NCI-H1436 treated with DMSO at 0.1 percent for 48 hours (cell line): ENCODE measurements around the gene ANGPTL8.

Experiments used
- DNase-seq: peaks from one replicate; lab custom pipeline; 2025; lab: John Stamatoyannopoulos, UW

Gene ANGPTL8

DNA sequence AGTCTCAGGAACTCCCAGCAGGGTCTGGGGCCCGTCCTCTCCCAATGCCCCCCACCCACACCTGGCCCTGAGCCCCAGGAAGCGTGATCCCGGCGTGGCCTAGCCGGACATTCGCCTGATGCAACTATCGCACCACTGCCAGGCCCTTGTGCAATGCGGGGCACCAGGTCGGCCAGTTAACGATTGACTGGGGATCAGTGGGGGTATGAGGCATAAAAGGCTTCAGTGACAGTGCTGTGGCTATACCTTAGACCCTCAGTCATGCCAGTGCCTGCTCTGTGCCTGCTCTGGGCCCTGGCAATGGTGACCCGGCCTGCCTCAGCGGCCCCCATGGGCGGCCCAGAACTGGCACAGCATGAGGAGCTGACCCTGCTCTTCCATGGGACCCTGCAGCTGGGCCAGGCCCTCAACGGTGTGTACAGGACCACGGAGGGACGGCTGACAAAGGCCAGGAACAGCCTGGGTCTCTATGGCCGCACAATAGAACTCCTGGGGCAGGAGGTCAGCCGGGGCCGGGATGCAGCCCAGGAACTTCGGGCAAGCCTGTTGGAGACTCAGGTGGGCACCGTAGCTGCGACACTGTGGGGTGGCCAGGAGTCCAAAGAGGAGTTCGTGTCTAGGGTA lies at the start of gene ANGPTL8:
Gene ANGPTL8 (plus strand): TSS at position 243 of the 624 bp plus-strand sequence. CDS start 19 bp downstream, at position 262.
- DNase-seq, result no peak

DNA sequence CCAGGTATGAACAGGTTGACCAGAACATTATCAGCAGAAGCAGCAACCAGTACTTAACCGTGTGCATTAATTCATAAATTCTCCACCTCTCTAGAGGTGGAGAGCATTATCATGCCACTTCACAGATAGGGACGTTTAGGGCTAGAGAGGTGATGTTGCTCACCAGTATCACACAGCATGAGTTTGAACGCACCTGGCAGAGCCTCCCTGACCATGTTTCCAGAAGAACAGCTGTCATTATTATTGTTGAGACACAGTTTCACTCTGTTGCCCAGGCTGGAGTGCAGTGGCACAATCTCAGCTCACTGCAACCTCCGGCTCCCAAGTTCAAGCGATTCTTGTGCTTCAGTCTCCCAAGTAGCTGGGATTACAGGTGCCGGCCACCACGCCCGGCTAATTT lies 48.9 kb upstream of the ANGPTL8 start:
- no peak for DNase-seq

DNA sequence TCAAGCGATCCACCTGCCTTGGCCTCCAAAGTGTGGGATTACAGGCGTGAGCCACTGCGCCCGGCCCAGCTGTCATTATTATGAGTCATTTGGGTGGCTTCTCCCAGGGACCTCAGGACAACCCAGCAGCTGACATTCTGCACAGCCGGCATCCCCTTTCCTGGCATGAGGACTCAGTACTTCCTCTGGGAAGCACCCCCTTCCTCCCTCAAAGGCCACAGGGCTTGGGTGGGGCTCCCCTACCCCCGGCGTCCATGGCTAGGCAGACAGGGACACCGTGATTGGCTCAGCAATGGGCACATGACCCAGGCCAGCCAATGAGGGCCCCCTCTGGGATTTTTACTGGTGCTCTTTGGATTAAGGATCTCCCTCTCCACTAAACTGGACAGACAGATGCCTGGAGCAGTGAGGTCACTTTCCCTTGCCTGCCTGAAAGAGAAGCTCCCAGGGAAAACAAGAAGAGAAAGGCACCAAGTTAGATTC lies 48.1 kb upstream of the ANGPTL8 start:
- DNase-seq, result no peak

DNA sequence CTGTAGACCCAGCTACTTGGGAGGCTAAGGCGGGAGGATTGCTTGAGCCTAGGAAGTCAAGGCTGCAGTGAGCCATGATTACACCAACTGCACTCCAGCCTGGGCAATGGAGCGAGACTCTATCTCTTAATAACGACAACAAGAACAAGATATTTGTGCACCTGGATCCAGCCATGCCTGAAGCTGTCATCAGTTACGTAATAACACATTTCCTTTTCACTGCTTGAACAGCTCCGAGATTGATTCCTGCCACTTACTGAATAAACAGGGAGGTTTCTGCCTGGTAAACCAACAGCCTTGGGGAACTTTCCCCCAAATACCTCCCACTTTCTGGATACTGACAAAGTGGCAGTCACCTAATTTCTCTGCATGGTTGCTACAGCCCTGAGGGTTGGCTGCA lies 47.5 kb upstream of the ANGPTL8 start:
- DNase-seq, result no peak

DNA sequence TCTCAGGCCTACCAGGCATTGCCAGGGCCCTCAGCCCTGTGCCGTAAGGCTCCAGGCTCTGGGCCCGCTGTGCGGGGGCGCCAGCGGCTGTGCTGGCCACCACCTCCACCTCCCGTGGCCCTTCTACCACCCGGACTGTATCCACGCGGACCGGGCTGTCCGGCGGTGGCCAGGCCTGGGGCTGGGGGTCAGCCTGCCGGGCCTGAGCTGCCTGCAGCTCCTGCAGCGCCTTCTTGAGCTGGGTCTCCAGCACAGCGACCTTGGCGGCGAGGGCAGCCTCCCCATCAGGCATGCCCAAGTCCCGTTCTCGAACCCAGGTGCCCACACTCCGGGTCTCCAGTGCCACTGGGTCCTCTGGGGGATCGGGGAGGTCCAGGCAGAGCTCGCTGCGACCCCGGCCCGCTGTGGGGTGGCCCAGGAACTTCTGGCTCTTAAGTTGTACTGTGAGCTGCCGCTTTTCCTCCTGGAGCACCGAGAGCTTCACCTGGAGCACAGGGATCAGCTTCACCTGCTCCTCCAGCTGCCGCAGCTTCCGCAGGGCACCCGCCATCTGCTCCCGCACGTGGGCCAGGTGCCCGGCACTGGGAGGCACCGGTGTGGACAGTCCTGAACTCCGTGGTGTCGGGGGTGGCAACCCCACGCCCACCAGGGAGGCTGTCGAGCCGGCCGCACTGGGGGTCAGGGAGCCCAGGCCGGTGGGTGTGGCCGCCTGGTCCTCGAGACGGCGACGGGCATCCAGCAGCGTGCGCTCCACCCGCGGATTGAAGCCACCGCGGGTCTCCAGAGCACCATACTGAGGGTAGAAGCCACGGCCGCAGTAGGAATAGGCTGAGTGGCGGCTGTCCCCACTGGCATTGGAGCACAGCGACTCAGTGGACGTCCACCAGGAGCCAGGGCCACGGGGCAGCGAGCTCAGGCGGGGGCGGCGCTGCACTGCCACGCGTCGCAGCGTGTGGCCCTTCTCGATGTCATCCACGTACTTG lies 46.2 kb upstream of the ANGPTL8 start:
- no peak for DNase-seq

- no peak for DNase-seq
These were observed 45.2 kb upstream of the ANGPTL8 start for GRCh38 chr19:11194173-11194572.

DNA sequence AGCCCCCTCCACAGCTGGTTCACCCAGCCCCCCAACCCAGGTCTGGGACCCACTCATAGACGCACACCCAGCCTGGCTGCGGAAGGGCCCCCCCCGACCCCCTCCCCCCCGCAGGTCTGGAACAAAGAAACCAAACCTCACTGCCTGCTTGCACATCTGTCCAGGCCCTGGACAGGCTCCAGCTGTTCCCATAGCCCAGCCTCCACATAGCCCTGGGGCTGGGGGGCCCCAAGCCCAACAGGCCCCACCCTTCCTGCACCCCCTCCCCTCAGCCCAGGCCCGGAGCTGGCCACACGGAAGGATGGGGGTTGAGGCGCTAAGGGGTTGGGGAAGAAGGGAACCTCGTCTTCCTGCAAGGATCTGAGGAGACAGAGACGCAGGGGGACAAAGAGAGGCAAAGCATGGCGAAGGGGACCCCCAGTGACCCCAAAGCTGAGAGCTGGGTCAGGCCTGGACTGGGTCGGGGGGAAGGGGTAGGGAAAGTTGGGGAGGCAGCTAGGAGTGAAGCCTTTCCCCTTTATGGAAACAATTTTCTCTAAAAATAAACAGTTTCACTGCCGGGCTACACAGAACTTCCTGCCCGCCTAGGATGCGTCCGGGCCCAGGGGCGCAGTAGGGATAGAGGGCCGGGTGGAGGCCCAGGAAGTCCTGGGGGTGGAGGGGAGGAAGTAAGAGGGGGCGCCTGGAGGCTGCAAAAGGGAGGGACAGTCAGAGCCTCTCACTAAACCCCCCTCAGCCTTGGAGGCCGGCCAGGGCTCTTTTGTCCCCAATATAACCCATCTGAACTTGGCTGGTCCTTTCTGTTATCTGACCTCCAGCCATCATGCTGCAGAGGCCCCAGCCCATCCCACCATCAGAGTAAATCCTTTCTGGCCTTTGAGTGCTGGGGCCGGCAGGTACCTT lies 44.5 kb upstream of the ANGPTL8 start:
- DNase-seq, result no peak

DNA sequence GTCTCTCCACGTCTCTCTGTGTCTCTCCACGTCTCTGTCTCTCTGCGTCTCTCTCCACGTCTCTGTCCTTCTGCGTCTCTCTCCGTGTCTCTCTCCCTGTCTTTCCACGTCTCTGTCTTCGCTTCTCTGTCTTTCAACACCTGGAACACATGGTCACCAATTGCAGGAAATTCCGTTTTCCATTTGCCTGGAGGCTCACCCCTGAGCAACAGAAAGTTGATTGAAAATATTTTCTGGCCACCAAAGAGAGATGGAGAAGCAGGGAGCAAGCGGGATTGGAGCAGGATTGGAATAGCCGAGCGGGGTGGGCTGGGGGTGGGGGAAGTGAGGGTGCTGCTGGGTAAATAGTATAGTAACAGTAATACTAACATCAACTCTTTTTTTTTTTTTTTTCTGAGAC lies 43.7 kb upstream of the ANGPTL8 start:
- no peak for DNase-seq

DNA sequence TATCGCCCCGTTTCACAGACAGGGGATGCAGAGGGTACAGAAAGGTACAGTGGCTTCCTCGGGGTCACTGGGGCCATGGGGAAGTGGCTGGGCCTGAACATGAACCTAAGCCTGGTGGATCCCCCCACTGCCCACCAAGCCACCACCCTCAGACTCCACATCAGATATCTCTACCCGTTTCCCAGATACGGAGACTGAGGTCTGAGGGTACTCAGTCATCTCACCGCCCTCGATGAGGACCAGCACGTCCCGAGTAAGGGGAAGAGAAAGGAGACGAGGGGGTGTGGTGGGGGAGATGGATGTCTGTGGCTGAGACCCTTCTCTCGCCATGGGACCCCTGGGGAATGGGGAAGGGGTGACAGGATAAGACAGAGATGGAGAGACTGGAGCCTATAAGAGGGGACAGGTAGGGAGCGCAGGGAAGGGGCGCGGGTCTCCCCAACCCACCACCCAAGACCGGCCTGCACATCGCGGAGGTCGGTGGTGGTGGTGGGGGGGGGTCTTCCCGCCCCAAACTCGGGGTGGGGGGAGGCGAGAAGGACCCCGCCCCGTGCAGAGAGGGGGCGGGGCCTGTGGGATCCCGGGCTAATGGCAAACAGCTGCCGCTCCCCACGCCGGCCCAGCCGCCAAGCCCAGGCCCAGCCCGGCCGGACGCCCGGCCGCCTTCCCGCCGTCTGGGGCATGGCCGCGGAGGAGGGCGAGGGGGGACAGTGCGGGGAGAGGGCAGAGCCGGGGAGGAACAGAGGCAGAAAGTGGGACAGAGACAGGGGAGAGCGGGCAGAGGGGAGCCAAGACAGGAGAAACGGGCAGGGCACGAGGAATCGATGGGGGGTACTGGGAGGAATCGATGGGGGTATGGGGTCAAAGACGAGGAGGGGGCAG lies 42.8 kb upstream of the ANGPTL8 start:
- no peak for DNase-seq

DNA sequence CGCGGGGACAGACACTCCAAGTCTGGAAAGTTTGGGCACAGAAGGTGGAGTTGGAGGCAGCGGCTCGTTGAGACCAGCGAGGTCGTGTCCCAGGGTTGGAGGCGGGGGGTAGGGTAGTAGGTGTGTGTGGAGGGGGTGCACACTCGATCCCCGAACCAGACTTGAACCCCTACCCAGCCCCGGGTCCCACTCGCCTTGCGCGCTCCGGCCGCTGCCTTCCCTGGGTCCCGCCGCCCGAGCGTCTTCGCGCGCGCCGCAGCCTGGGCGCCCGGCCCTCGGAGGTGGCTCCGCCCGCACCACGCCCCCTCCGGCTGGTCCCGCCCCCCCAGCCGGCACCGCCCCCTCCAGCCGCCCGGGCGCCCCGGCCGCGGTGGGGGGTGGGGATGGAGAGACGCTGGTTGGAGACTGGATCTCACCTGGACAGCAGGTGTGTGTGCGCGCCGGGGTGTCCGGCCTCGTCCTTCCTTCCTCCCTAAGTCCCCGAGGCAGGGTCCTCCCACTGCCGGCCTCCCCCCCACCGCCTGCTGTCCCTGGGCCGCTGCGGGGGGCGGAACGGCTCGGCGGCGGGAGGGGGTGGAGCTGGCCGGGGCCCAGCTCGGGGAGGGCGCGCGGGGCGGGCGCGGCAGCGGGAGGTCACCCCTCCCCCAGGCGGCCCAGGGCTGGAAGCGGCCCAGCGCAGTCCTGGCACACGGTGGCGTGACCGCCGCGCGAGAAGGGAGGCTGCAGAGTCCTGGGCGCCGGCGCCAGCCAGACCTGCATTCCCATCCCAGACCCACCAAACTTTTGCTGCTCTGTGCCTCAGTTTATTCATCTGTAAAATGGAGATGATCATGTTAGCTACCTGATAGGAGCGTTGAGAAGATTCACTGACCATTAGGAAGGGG lies 41.9 kb upstream of the ANGPTL8 start, which contains the start of gene KANK2:
Gene KANK2 (minus strand): TSS at position 255 of the 884 bp plus-strand sequence. CDS start 3,034 bp downstream, outside the sequence.
- no peak for DNase-seq

- DNase-seq, result no peak
These were observed 41.3 kb upstream of the ANGPTL8 start for GRCh38 chr19:11198175-11198534.

DNA sequence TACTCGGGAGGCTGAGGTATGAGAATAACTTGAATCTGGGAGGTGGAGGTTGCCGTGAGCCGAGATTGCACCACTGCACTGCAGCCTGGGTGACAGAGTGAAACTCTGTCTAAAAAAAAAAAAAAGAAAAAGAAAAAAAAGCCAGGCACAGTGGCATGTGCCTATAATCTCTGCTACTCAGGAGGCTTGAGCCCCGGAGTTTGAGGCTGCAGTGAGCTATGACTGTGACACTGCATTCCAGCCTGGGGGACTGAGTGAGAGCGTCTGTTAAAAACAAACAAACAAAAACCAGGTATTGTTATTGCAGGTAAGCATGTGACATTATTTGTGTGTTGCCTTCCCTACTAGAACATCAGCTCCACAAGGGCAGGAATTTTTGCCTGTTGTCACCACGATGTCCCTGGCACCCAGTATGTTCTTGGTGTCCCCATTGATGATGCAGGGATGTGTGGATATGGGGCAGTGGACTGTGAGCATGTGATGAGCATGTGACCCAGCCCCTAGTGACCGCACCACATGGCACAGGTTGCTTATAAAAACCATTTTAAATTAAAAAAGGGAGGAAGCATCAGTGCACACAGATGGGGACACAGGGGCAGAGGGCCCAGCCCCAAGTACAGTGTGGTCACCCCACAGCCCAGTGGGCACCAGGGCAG lies 40.5 kb upstream of the ANGPTL8 start:
- no peak for DNase-seq

DNA sequence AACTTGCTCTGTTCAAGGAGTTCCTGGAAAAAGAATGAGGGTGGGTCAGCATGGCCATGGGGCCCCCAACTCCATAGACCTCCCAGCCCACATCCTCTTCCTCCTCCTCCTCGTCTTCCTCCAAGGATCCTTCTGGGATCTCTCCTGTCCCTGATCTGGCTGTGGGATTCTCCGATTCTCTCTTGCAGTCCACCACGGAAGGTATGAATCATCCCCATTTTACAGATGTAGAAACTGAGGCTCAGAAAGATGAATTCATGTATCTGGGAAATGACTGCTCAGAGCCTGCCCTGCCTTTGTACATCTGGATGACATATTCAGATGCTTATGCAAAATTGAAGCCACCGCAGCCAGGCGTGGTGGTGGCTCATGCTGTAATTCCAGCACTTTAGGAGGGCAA lies 39.9 kb upstream of the ANGPTL8 start:
- DNase-seq, result no peak

DNA sequence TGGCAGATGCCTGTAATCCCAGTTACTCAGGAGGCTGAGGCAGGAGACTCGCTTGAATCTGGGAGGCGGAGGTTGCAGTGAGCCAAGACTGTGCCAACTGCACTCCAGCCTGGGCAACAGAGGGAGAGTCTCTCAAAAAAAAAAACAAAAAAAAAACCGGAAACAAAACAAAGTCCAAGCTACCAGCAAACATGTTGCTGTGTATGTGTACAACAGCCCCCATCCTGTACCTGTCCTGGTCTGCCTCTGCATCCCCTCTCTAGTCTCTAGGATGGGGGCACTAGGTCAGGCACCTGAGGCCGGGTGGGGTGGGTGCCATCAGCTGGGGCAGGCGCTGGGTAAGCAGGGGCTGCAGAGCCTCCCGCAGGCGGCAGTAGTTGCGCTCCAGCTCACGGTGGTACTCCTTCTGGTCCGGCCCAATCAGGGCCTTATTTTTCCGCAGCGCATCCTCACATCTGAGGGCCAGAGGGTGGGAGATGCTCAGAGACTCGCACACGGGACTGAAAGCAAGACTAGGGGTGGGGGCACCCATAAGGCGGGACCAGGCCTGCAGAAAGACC lies 39.3 kb upstream of the ANGPTL8 start:
- DNase-seq, result no peak

DNA sequence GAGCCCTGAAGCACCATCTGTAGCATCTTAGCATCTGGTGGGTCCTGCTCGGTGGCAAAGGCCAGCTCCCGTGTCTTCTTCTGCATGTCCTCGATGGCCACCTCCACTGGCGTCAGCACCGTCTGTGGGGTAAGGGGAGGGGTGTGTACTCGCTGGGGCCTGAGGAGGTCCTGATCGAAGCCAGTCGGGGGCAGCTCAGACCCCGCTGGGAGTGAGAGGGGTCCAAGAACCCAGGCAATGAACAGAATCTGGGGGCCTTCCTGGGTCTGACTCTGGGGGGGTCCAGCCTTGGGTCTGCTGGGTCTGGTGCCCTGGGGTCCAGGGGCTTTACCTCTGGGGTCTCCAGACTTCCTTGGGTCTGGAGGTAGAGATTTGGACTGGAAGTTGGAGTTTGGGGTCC lies 38.5 kb upstream of the ANGPTL8 start:
- no peak for DNase-seq

DNA sequence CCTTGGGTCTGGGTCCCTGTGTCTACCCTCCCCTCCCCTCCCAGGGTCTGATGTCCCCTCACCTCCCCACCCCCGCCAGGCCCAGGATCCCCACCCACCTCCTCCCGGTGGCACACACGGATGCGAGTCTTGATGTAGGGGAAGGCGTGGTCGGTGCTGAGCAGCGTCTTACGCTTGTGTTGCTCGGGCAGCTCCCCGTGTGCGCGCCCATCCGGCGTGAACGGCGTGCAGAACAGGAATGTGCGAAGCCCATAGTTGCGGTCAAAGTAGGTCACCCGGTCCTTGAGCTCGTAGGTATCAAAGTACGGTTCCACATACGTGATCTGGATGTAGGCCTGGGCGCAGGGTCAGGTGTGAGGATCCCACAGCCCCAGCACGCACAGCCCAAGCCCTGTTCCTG lies 37.6 kb upstream of the ANGPTL8 start:
- DNase-seq, result no peak

- no peak for DNase-seq
These were observed 36.8 kb upstream of the ANGPTL8 start for GRCh38 chr19:11202488-11203193.
